GM19372 (cell line): ENCODE measurements around the gene DCTN3.

Experiments used
- ATAC-seq: cut with Tn5 transposase; IDR thresholded peaks from one replicate; pipeline ENCODE4 v1.9.1; 2021; ENCODE audit warnings: mild to moderate bottlenecking, low read depth, moderate library complexity; ENCODE audit not compliant: unreplicated experiment

The DCTN3 gene

GRCh38 chr9:34624475-34625185, 4.3 kb upstream of the DCTN3 start:
- no peak for ATAC-seq

- ATAC-seq, result no peak
Observed at GRCh38 chr9:34623374-34624235, 3.3 kb upstream of the DCTN3 start.

GRCh38 chr9:34615132-34615531, 5.2 kb downstream of the DCTN3 start:
- no peak for ATAC-seq

DNA sequence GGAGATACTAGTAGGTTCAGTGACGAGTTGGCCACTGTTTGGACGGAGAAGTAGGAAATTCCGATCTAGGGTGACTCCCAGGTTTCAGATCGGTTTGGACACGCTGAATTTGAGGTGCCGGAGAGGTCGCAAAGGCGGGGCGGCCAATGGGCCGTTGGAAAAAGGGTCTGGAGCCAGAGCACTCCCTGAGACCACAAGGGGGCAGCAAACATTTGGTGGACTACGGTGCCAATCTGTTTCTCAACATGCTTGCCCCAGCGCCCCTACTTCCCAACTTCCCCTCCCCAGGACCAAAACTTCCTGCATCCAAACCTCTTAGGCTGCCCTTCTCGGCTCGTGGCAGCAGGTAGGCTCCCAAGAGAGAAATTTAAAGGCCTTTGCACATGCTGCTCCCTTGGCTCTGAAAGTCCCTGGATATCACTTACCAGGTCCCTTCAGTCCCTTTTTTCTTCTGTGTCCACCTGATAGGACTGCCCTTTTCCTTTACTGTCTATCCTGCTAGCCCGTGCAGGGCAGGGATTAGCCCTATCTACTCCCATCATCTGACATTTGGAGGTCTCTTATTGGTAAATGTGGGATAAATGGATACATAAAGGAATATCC, 7.4 kb downstream of the DCTN3 start:
- ATAC-seq, result no peak

DNA sequence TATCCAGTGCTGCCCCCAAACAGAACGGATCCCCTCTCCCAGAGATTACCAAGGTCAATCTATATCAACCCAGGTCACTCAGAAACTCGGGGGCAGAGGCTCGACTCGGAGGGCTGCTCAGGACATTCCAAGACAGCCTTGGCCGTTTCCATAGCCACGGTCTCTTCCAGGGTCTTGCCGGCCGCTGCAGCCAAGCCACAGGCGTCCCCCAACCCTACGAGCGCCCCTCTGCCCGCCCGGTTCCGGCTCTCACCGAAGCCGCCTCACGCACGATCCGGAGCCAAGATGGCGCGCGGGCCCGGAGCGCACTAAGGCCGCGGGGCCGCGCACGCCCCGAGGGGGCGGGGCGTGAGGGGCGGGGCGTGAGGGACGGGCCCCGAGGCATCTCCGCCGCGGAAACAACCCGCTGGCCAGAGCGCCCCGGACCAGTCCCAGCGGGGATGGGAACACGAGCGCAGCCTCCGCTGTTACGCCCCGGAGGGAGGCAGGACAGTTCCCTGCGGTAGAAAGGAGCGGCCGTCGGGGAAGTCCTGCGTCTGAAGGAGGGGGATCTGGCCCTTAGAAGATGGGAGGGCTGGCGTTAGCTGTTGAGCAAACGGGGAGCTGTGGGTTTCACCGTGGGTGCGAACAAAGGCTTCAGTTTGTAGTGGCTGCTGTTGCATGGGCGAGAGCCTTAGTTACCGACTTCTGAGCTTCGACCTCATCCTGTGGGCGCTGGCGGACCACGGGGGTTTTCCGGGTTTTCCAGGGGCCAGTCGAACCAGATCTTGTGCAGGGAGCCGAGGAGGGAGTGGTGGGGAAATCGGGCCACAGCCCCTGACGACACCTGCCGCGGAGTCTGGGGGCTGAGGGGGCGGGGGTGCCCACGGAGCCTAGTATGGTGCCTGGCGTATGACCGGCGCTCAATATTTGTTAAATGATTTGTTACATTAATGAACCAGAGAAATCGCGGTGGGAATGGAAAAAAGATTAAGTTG, 8.2 kb downstream of the DCTN3 start, which contains the start of gene RPP25L:
RPP25L (minus strand) TSS at position 287 of the 977 bp plus-strand sequence. CDS start 801 bp downstream, outside the sequence.
- peak; percentile 89 for ATAC-seq

DNA sequence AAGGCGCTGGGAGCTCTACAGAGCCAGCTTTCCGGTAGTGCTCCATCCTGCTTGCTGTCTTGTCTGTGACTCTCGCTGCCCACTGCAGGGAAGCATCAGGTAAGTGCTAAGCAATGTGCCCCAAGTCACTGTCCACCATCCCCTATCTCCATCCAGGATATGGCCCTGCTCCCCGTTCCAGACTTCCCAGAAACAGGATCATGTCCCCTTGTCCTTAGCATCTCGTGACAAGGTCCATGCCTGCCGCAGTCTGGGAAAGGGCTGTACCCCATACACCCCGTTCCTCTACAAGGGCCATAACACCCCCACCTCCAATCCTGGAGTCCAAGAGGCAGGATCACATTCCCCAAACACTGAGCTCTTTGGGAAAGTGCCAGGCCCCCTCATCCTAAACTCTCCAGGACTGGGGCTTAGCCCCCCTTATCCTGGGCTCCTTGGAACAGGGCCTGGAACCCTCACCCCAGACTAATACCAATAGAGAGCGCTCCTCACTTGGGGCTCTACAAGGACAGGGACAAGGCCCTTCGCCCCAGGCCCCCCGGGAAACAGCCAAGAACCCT, 9.0 kb downstream of the DCTN3 start:
- peak; percentile 5 for ATAC-seq

GRCh38 chr9:34610434-34611206, 9.7 kb downstream of the DCTN3 start:
- no peak for ATAC-seq

DNA sequence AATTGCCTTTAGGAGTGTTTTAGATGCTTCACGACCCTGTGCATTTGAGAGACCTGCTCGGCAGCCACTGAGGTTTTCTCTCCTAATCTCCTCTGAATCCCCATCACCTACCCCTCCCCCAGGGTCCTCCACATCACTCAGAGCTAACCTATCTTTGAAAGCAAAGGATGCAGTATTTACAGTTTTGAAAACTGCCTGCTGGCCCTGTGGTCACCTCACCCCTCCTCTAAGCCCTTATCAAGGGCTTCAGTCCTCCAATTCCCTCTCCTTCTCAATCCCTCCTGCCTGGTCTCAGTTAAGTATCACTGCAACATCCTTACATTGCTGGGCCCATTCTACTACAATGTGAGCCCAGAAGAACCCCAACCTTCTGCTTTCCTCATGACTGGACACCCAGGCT, 13.0 kb downstream of the DCTN3 start:
- no peak for ATAC-seq

- no peak for ATAC-seq
Observed at GRCh38 chr9:34606905-34607304, 13.4 kb downstream of the DCTN3 start.

- ATAC-seq, result no peak
Observed at GRCh38 chr9:34606190-34606589, 14.1 kb downstream of the DCTN3 start.

GRCh38 chr9:34603610-34604231, 16.6 kb downstream of the DCTN3 start:
- ATAC-seq, result no peak

DNA sequence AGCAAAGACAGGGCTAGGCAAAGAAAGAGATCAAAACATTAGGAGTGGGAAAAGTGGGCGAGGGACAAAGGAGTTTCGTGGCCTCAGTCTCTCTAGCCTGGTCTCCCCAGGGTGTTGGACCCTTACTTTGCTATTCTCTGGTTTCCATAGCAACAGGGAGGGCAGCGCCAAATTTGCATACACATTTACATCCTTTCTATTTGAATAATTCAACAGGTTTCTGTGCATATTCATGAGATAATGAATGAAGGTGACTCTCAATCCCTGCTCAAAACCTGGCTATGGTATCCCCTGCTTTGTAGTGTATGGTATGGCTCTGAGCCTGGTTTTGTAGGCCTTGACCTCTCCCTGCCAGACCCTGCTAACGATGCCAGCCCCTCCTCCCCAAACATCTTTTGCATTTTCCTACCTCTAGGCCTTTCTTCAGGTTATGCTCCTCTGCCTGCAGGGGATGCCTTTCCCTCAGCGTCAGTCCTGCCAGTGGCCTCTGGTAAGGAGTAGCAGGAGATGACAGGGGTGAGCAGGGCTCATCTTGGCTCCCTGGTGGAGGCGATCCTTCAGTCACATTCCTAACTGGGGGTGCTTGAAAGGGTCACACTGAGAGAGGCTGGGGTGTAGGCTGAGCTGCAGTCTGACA, 18.2 kb downstream of the DCTN3 start:
- ATAC-seq, result no peak

DNA sequence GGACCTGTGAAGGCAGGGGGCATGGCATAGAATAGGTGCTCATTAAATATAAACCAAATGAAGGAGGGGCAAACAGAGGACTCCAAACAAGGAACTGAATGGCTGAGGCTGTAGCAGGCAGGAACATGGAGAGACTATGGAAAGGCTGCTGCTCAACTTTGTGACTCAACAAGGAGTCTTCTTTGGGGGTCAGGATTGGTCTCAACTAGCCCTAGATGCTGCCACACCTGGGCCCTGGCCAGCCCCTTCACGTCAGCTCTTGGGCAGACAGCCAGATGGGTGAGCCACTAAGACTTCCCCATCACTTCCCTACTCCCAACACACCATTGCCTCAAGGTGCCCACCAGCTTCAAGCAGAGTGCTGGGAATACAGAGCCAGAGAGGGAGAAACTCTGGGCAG, 19.4 kb downstream of the DCTN3 start:
- no peak for ATAC-seq

DNA sequence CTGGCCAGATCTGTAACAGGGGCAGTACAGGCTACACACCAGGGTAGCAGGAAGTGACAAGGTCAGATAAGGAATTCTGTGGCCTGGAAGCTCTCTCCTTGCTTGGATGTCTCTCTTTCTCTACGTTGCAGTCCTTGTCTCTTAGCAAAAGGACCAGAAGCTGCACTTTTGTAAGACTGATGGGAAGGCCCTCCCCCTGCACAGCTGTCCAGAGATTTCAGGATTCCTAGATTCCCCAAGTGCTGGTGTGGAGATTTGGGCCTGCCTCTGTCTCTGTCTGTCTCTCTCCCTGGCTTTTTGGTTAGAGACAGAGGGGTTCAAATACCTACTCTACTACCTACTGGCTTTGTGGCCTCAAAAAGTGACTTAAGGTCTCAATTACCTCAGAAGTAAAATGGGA, 20.7 kb downstream of the DCTN3 start:
- ATAC-seq, result no peak

DNA sequence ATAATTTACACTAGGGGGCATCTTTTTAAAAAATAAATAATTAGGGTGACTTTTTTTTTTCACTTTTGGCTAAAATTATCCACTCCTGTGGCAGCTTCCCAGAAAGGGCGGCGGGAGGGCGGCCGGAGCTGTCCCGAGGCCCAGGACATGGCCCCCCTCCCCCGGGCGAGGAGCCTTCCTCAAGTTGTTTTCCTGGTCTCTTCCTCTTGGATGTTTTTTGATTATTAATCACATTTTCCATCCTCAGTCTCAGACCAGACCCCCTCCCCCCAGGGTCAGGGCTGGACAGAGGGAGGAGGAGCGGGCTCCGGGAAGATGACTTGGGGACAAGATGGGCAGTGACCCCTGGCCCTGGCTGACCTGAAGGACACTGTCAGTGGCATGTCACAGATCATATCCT, 26.1 kb downstream of the DCTN3 start:
- ATAC-seq, result no peak

- ATAC-seq, result no peak
Observed at GRCh38 chr9:34592895-34593601, 27.2 kb downstream of the DCTN3 start.
